HUES64 (cell line): ENCODE results near the gene TEC.

Experiments
- H3K27ac ChIP-seq: 2 replicates; pipeline ENCODE4 v1.7.0; 2013; ENCODE audit warnings: low read depth, low read length, inconsistent platforms
- H3K27me3 ChIP-seq: 2 replicates; pipeline ENCODE4 v1.6.1; 2013; ENCODE audit warnings: mild to moderate bottlenecking, low read length; ENCODE audit not compliant: insufficient read depth
- H3K36me3 ChIP-seq: 2 replicates; pipeline ENCODE4 v1.6.1; 2013; ENCODE audit warnings: mild to moderate bottlenecking, low read length; ENCODE audit not compliant: insufficient read depth
- H3K4me1 ChIP-seq: 2 replicates; pipeline ENCODE4 v1.6.1; 2013; ENCODE audit warnings: mild to moderate bottlenecking, low read length, moderate library complexity; ENCODE audit not compliant: insufficient read depth
- H3K4me3 ChIP-seq: 2 replicates; pipeline ENCODE4 v1.5.1; 2013; ENCODE audit warnings: mild to moderate bottlenecking, low read length, moderate library complexity
- H3K9ac ChIP-seq: 2 replicates; pipeline ENCODE4 v1.6.1; 2013; ENCODE audit warnings: mild to moderate bottlenecking, low read depth, low read length
- H3K9me3 ChIP-seq: 2 replicates; pipeline ENCODE4 v1.6.1; 2013; ENCODE audit warnings: low read depth, low read length; ENCODE audit not compliant: insufficient read depth
- WGBS: fragments of 150-250, 120-280 bp; methylation state at CpG from one replicate; pipeline ENCODE4 v1.1.7; 2013; ENCODE audit warnings: missing lambda C conversion rate; 5-methylcytosine and 5-hydroxymethylcytosine counted together

Gene TEC

DNA sequence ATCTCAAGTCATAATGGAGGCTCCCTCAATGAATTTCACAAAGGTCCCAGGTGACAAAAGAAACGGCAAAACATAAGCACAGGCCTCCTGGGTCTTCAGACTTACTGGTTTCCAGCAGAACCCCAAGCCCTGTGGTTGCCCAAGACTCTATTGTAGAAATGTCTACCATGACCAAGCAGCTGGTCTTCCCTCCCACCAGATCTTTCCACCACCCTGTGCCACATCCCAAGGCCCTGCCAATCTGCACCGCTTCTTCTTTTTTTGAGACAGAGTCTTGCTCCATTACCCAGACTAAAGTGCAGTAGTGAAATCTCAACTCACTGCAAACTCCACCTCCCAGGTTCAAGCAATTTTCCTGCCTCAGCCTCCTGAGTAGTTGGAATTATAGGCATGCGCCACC is 112.4 kb downstream of the TEC start:
- WGBS, result 65% methylated on average over 3 of the region's 3 CpGs
- Histone ChIP-seq H3K27ac (no peak overlapping the region), H3K9ac (no peak overlapping the region), H3K4me3 (no peak overlapping the region), H3K9me3 (peaks cover 35% of the 10 kb centered on the region), H3K4me1 (no peaks in the 10 kb centered on the region), H3K36me3 (peaks cover 26% of the 10 kb centered on the region), H3K27me3 (no peaks in the 10 kb centered on the region)

DNA sequence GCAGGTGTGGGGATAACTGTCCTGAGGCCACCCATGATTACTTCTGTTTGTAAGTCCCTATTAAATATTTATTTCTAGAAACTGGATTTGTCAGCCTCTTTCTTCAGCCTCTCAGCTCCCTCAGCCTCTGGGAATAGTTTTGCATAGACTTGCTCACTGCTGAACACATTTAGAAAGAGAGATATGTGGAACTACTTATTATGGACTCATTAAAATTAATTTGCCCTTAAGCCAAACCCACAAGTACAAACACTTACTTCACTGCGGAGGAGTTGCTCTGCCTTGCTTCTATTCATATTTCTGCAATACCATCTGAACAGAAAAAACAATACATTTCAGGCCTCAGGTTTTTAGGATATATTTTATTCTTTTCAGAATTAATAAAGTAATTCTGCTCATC is 113.2 kb downstream of the TEC start:
- Histone ChIP-seq H3K9me3 (peaks cover 35% of the 10 kb centered on the region), H3K9ac (no peak overlapping the region), H3K27me3 (no peaks in the 10 kb centered on the region), H3K4me1 (no peaks in the 10 kb centered on the region), H3K36me3 (peaks cover 26% of the 10 kb centered on the region), H3K27ac (no peak overlapping the region), H3K4me3 (no peak overlapping the region)
- WGBS, result 95% methylated on average over 1 of the region's 1 CpG

DNA sequence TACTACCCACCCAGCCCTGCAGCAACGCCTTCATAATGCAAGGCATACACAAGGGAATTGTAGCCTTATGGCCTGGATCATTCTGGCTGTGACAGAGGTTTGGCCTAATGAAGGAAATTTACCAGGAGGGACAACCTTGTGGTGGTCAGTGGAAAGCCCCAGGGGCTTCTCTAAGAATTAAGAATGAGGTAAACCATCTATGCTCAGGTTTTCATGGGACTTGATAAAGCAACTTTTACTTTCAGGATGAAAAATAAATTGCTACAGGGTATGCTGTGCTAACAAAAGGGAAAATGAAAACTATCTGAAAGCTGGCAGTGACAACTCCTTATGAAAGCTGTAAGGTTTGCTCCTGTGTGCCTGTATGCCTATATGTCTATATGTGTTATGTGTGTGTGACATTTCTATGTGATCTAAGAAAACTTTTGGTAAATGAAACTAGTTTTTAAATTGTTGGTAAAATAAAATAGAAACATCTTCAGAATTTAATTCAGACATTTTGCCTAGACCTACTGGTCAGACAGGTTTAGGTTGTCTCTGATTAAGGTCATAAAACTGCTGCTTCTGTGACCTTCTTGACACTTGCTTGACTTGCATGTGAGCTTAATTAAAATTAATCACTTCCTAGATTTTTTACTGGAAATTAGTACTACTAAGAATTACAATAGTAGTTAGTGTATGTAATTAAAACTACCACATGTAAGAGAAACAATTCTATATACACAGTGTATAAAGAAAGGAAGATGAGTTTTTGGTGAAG is 115.7 kb downstream of the TEC start:
- Histone ChIP-seq H3K9ac (no peak overlapping the region), H3K4me3 (no peak overlapping the region), H3K36me3 (peaks cover 26% of the 10 kb centered on the region), H3K4me1 (no peaks in the 10 kb centered on the region; the same call in 1 of the 2 replicates), H3K27ac (no peak overlapping the region), H3K9me3 (peaks cover 35% of the 10 kb centered on the region), H3K27me3 (no peaks in the 10 kb centered on the region)
- WGBS, result 92% methylated on average over 1 of the region's 1 CpG

DNA sequence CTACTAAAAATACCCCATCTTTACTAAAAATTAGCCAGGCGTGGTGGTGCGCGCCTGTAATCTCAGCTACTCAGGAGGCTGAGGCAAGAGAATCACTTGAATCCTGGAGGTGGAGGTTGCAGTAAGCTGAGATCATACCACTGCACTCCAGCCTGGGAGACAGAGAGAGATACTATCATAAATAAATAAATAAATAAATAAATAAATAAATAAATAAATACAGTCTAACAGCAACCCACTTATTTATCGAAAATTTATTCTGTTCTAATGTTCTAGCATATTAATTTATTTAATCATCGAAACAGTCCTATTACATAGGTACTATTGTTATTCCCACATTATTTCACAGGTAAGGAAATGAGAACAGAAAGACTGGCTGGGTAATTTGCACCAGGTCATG is 117.4 kb downstream of the TEC start:
- Histone ChIP-seq H3K4me1 (no peaks in the 10 kb centered on the region; the same call in 1 of the 2 replicates), H3K27me3 (no peaks in the 10 kb centered on the region), H3K4me3 (no peak overlapping the region), H3K9me3 (peaks cover 35% of the 10 kb centered on the region), H3K27ac (no peak overlapping the region), H3K9ac (no peak overlapping the region), H3K36me3 (peaks cover 26% of the 10 kb centered on the region)
- WGBS, result 93% methylated on average over 4 of the region's 5 CpGs

DNA sequence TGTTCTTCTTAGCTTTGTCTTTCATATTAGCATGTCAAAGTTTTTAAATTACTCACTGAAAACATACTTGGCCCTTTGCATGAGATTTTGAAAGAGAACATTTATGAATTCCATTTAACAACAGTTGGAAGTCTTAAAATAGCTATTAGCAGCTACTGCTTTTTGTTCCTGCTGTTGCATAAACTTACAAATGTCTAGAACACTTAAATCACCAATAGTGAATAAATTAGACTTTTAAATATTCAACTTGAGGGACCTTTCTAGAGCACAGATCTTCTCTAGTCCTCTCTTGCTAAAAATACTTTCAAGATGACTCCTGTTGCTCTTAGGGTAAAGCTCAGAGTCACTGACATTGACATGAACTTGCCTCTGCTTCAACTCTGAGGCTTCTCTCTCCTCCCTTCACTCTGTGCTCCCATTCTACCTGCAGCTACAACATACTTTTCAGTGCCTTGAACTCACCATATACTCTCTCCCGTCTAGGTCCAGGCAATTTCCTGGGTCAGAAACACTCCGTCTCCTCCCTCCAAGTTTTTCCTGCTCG is 119.7 kb downstream of the TEC start:
- Histone ChIP-seq H3K36me3 (peaks cover 9% of the 10 kb centered on the region; the same call in 1 of the 2 replicates), H3K9me3 (peaks cover 15% of the 10 kb centered on the region; the same call in 1 of the 2 replicates), H3K27me3 (no peaks in the 10 kb centered on the region), H3K4me3 (no peak overlapping the region), H3K27ac (no peak overlapping the region), H3K4me1 (no peaks in the 10 kb centered on the region; the same call in 1 of the 2 replicates), H3K9ac (no peak overlapping the region)
- 90% methylated on average over 3 of the region's 3 CpGs for WGBS

DNA sequence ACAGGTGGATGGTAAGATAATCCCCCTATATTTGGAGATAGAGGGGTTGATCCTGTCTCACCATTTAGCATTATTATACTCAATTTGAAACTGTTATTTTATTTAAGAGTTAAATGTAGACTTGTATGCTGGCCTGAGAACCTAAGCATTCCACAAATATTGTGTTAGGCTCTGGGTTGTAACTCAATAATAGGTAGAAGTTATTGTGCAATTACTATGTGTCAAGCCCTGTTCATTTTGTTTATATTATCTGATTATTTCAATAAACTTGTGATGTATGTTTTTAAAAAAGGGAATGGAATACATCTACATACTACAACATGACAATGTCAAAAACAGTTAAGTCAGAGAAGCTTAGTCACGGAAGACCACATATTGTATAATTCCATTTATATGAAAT is 122.0 kb downstream of the TEC start:
- H3K4me1 ChIP-seq, result no peaks in the 10 kb centered on the region; the same call in 1 of the 2 replicates
- H3K9me3 ChIP-seq, result no peaks in the 10 kb centered on the region
- no peak overlapping the region for H3K9ac ChIP-seq
- no CpG with 5 or more reads among the region's 1 CpG for WGBS
- H3K36me3 ChIP-seq, result no peaks in the 10 kb centered on the region
- H3K27ac ChIP-seq, result no peak overlapping the region
- H3K27me3 ChIP-seq, result no peaks in the 10 kb centered on the region
- H3K4me3 ChIP-seq, result no peak overlapping the region

DNA sequence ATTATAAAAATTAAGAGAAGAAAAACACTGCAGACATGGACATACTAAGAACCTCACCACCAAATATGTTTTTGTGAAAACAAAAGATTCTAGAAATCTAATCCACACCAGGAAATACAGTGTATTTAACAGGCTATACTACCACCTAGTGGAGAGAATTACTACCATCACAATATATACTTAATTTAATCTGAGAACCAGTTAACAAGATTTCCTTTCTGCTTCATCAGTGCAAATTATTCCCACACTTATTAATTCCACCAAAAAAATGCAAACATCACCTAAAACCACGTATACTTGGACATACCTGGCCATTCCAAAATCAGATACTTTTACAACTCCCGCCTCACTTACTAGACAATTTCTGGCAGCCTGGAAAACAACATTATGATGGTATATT is 128.6 kb downstream of the TEC start:
- Histone ChIP-seq H3K4me1 (no peaks in the 10 kb centered on the region), H3K9me3 (no peaks in the 10 kb centered on the region), H3K36me3 (peaks cover 9% of the 10 kb centered on the region; the same call in 1 of the 2 replicates), H3K9ac (no peak overlapping the region), H3K27me3 (no peaks in the 10 kb centered on the region), H3K4me3 (no peak overlapping the region), H3K27ac (no peak overlapping the region)
- 54% methylated on average over 2 of the region's 2 CpGs for WGBS

DNA sequence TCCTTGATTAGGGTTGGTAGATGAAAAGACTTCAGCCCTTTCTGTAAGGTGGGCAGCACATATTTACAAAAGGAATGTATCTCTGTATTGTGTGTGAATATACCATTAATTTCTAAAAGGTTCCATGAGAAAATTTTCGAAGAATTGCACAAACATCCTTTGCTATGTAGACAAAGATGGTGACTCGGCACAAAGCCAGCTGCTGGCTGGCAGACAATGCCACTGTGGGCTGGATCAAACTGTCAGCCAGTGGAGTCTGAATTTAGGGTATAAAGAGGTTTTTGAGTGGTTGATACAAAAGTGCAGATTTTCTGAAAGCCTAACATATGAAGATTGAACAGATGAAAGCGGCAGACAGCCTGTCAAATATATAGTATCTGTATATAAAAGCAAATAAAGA is 129.9 kb downstream of the TEC start:
- Histone ChIP-seq H3K36me3 (peaks cover 9% of the 10 kb centered on the region; the same call in 1 of the 2 replicates), H3K9me3 (no peaks in the 10 kb centered on the region), H3K4me1 (no peaks in the 10 kb centered on the region), H3K9ac (no peak overlapping the region), H3K27me3 (no peaks in the 10 kb centered on the region), H3K4me3 (no peak overlapping the region), H3K27ac (no peak overlapping the region)
- WGBS, result 94% methylated on average over 3 of the region's 3 CpGs

DNA sequence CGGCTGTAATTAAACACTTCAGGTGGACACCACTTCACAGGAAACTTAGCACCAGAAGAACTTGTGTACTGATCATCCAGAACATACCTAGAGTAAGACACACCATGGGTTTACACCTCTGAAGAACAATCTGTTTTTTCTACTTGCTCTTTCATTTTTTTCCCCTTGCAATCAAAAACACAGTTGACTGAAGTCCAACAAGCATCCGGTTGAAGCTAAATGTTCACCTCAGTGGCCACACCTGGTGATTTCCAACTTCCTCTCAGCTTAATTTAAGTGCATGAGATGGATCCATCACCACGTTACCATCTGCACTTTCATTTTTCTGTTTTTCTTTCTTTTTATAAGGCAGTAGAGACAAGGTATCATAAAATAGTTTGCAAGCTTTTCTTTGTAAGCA is 130.7 kb downstream of the TEC start:
- H3K9me3 ChIP-seq, result no peaks in the 10 kb centered on the region
- no peak overlapping the region for H3K9ac ChIP-seq
- H3K4me3 ChIP-seq, result no peak overlapping the region
- H3K27me3 ChIP-seq, result no peaks in the 10 kb centered on the region
- WGBS, result 94% methylated on average over 2 of the region's 3 CpGs
- H3K4me1 ChIP-seq, result no peaks in the 10 kb centered on the region
- no peak overlapping the region for H3K27ac ChIP-seq
- peaks cover 9% of the 10 kb centered on the region; the same call in 1 of the 2 replicates for H3K36me3 ChIP-seq

DNA sequence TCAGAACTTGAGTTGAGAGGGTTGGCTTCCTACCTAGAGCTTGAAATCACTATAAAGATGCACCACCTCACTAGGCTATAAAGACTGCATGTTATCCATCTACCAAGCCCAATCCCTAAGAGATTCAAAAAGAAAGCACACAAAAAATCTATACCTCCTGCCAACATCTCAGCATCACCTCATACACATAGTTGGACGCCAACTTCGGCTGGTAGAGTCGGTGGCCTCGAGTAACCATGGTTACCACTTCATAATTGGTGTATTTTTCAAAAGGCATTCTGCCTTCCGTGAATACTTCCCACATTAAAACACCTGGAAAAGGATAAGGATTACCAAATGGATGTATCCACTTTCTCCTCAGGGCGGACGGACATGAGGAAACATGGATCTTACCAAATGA is 131.1 kb downstream of the TEC start:
- Histone ChIP-seq H3K4me1 (no peaks in the 10 kb centered on the region), H3K36me3 (peaks cover 9% of the 10 kb centered on the region; the same call in 1 of the 2 replicates), H3K27me3 (no peaks in the 10 kb centered on the region), H3K9me3 (no peaks in the 10 kb centered on the region), H3K9ac (no peak overlapping the region), H3K4me3 (no peak overlapping the region), H3K27ac (no peak overlapping the region)
- WGBS, result 96% methylated on average over 7 of the region's 7 CpGs

DNA sequence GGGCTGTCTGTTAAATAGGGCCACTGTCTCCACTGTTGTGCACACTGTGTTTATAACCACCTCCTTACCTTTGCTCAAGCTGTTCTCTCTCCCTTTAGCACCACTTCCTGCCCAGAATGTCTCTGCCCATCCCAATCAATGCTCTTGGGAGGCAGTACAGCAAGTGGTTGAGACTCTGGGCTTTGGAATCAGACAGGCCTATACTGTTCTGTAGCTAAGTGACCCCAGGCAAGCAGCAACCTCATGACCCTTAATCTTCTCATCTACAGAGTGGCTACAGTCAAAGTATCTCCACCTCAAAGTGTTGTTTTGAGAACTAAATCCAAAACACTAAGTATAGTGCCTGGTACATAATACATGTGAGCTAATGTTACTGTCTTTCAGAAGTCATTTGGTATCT is 131.8 kb downstream of the TEC start:
- H3K9me3 ChIP-seq, result no peaks in the 10 kb centered on the region
- no peaks in the 10 kb centered on the region for H3K27me3 ChIP-seq
- H3K4me1 ChIP-seq, result no peaks in the 10 kb centered on the region
- H3K9ac ChIP-seq, result no peak overlapping the region
- no peak overlapping the region for H3K27ac ChIP-seq
- no peak overlapping the region for H3K4me3 ChIP-seq
- H3K36me3 ChIP-seq, result peaks cover 9% of the 10 kb centered on the region; the same call in 1 of the 2 replicates
